HG03280 (cell line): ENCODE results near the gene C6orf163.
A peak's percentile ranks its signal among the peaks of the same experiment; 100 is the strongest.

ENCODE experiments used
- ATAC-seq: cut with Tn5 transposase; IDR thresholded peaks from one replicate; pipeline ENCODE4 v1.9.1; 2021; ENCODE audit warnings: mild to moderate bottlenecking, moderate library complexity; ENCODE audit not compliant: unreplicated experiment

The C6orf163 gene

DNA sequence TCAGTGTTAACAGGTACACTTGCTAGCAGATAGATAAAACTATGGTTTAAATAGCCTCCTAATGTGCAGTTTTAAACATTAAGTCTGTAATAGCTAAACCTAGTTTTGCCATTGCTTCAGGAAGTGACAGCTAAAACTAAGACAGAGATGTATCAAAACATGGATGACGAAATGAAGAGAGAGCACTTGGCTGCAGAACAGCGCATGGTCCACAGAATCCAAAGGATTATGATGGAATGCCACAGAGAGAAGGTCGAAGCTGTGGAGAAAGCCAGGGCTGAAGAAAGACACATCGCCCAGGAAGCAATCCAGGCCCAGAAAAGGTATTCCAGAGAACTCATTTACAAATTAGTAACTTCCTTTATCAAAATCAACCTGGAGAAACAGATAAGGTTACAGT, 11.6 kb downstream of the C6orf163 start:
- ATAC-seq = no peak

DNA sequence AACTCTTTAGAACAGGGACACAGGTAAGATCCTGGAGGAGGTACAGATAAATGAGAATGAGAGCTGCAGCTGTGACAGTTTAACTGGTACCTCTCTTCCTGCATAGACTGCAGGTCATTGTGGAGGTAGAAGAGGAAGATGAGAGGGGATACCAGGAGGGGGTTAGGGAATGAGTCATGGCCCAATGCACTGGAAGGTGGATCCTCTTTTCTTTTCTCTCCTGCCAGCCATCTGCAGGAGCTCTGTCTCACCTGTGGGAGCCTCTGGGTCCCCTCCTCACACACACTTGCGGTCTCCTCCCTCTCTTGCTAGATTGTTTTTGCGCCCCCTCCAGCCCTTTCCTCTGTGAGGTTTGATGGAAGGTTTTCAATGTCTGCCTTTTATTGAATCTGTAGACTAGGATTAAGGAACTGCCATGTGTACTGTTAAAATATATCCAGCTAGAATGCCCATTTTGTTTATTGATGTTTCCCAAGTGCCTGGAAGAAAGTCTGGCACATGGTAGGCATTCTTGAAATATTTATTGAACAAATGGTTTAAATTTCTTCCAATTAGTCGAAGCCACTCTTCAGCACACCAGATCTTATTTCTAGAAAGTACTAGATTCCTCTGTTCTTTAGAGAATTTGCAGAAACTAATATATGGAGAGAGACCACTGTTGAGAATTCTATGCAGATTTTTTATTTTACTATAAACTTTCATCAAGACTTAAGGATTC, 13.0 kb downstream of the C6orf163 start:
- no peak for ATAC-seq

DNA sequence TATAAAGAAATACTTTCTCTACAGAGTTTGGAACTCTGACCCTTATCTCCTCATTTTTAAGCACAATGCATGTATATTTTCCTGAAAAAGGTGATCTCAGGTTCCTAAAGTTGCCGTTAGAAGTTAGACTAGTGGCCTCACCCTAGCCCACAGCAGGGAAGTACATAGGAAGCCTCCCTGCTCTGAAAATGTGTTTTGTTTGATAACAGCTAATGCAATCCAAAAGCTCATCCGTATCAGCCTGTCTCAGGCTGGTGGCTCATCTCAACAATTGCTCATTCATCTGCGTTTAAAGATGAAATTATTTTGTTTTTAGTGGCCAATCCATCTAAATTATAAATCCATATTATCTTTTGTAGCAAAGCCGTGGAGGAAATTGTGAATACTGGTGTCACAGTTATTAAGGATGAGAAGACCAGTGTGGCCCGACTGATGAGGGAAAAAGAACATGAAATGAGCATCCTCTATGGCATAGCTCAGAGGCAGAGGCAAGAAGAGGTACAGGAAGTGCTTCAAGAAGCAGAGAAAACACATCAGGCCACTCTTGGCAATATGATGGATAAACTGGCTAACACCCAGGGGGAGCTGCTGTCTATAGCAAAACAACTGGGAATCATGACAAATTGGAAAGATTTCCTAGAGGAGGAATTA, 20.1 kb downstream of the C6orf163 start:
- ATAC-seq = no peak

DNA sequence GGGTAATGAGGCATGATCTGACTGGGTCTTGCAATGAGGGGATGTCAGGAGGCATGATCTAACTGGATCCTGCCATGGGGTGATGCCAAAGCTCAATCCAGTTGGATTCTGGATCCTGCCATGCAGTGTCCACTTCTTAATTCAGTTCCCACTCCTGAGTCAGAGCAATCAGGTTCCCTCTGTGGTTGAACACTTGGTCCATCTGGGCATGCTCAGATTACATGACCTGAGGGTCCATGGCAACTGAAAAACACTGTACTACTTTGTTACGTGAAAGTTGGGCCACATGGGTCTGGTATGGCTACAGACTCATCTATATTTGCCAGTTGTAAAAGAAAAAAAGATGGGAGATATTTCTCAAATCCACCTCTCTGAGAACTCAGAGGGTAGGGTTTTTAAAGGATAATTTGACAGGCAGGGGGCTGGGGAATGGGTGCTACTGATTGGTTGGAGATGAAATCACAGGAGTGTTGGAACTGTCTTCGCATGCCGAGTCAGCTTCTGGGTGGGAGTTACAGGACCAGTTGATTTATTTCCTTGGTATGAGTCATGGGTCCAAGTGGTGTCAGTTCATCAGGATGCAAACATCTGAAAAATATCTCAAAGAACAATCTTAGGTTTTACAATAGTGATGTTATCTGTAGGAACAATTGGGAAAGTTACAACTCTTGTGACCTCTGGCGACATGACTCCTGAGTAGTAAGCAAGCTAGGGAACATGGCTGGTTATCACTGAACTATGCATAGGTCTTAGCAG, 21.6 kb downstream of the C6orf163 start:
- no peak for ATAC-seq

DNA sequence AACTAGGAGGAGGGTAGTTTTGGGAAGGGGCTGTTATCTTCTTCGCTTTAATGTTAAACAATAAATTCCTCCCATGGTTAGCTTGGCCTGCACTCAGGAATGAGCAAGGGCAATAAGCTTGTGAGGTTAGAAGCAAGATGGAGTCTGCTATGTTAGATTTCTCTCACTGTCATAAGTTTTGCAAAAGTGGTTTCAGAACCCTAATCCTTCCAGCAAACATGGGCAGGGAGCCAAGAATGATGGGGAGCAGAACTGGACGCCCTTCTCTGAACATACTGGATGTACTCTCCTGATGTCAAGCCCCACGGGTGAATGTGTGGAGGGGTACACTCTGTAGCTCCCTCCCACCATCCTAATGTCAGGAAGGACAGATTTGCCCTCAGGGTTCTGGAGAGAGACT, 22.3 kb downstream of the C6orf163 start:
- no peak for ATAC-seq

DNA sequence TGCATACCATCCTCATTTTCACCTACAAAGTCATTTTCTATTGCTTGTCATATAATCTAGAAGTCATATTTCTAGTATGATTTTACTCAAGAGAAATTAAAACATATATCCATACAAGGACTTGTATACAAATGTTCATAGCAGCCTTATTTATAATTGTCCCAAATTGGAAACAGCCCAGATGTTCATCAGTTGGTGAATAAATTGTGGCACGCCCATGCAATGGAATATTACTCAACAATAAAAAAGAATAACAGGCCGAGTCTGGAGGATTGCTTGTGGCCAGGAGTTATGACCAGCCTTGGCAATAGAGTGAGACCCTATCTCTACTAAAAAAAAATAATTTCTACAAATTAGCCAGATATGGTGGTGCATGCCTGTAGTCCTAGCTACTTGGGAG, 28.8 kb downstream of the C6orf163 start:
- no peak for ATAC-seq

DNA sequence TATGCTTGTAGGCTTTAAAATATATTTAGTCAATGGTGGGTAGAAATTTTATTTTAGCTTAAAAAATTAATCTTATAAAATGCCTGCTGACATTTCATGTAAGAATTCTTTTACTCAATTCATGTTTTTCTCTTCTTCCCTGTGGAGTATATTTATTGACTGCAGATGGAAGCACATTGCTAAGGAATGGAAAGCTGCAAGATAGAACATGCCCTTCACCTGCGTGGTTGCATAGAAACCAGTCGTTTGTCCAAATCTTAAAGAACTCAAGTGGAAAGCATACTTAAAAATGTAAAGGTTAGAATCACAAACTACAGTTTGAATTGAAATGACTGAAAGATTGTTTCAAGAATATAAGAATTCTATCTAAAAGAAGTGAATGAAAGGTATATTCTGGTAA, 30.7 kb downstream of the C6orf163 start:
- no peak for ATAC-seq

DNA sequence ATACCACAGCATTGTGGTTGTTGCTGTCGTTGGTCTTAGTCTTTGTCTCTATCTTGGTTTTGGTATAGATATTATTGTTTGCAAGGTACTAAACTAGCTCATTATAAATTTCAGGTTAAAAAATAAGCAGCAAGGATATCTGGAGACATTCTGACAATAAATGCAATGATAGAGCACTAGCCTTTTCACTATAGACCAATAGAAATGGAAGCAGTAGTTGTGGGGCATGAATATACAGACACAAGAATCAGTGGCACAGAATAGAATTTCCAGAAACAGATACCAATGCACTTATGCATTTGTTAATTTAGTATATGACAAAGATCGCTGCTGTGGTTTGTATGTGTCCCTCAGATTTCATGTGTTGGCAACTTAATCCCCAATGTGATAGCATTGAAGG, 32.0 kb downstream of the C6orf163 start:
- no peak for ATAC-seq

DNA sequence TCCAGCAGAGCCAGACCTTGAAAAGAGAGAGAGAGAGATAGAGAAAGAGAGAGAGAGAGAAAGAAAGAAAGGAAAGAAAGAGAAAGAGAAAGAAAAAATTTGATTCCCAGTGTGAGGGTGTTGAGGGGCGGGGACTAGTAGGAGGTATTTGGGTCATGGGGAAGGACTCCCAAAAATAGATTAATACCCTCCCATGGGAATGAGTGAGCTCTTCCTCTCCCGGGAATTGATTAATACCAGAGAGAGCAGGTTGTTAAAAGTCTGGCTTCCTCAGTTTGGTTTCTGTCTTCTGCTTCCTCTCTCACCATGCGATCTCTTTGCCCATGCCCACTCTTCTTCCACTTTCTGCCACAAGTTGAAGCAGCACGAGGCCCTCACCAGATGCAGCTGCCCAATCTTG, 34.3 kb downstream of the C6orf163 start:
- peak; percentile 50 for ATAC-seq

DNA sequence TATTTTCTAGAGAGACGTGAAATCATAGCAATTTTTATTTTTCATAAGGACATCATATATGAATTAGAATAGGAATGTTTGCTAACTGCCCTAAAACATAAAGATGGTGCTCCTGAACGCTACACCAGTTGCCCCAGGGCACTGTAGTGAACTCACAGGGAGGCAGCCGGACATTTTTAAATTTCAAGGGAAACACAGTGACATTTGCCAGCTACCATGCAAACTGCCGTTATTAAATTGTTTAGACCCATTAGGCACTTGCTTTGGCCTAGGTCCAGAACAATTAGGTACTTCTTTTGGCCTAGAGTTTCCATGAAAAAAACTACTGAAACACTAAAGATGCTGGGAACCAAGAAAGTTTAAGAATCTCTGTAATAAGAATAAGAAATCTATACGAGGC, 38.2 kb downstream of the C6orf163 start:
- ATAC-seq = no peak

DNA sequence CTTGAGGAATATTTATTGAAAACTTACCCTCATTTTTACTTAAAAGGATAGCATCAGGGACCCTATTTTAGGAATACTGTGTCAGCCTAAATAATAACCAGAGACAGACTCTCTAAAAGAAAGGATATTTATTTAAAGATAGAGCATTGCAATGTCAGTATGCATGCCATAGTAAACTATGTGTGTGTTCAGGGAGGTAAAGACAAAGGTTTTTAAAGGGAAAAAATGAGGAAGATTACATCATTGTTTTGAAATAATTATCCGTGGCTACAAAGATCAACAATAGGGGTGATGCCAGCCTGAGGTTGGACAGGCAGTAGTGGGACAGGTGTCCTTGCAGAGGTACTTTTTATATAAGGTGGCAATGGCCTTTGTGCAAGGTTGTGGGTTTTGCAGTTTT, 39.4 kb downstream of the C6orf163 start:
- ATAC-seq = no peak

DNA sequence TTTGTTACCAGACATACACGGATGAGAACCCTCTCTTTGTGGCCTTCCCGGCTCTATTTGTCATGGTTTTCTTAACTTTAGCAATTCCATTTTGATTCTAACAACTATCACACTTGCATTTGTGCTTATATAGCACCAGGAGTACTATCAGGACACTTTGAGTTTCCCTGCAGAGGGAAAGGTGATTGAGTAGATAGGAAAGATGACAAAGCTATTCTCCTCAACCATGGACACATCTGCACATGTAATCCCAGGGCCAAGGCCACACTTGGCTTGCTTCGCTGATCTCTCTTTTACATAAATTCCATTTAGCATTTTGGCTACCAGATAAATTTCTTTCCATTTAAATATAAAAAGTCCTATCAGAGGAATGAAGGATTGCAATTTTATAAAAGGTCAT, 39.8 kb downstream of the C6orf163 start:
- ATAC-seq = no peak

DNA sequence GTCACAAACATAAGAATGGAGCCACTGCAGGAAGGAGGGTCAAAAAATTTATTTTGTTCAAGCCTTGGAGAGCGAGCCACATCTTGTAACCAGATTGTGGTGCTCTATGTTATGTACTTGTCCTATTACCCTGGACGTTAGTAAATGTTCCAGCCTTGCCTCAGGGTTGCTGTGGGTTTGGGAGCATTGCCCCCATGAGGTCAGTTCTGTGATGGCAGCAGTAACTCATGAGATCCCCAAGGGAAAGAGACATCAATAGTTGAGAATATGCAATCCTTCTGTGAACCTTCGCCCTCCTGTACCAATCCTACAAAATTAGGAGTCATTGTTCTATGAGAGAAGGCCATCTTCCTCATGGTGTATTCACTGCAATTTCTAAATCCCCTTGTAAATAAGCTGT, 46.7 kb downstream of the C6orf163 start:
- ATAC-seq = no peak

DNA sequence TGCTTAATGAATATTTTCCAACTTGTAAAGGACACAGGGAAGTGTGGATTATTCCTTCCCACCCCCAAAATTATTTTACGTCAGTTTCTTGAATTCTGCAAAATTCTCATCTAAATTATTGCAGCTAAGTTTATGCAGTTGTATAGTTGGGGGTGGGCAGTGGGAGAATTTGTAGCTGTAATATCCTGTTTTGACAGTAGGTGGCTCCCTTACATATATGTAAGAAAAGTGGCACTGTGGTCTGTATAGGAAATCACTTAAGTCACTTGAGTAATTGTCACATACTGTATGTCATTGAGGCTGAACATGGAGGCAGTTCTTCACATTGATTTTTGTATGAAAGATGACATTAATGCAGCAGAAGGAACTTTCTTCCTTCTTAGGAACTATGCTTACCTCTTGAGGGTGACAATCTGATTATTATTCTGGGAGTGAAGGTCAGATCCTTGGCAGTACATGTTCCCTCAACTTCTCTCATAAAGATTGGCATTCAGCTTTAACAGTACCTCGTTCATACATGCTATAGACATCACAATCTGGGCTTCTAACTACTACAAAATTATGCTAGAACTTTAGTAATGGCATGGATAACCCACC, 48.5 kb downstream of the C6orf163 start:
- ATAC-seq = peak; percentile 62

DNA sequence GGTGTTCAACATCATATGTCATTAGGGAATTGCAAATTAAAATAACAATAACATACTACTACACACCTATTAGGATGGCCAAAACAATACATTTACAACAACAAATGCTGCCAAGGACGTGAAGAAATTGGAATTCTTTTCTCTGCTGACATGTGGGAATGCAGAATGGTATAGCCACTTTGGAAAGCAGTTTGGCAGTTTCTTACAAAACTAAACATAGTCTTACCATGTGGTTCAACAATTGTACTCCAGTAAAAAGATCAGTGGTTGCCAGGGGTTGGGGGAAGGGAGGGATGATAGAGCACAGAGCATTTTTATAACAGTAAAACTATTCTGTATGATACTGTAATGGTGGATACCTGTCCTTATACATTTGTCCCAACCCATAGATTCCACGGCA, 50.8 kb downstream of the C6orf163 start:
- ATAC-seq = no peak

DNA sequence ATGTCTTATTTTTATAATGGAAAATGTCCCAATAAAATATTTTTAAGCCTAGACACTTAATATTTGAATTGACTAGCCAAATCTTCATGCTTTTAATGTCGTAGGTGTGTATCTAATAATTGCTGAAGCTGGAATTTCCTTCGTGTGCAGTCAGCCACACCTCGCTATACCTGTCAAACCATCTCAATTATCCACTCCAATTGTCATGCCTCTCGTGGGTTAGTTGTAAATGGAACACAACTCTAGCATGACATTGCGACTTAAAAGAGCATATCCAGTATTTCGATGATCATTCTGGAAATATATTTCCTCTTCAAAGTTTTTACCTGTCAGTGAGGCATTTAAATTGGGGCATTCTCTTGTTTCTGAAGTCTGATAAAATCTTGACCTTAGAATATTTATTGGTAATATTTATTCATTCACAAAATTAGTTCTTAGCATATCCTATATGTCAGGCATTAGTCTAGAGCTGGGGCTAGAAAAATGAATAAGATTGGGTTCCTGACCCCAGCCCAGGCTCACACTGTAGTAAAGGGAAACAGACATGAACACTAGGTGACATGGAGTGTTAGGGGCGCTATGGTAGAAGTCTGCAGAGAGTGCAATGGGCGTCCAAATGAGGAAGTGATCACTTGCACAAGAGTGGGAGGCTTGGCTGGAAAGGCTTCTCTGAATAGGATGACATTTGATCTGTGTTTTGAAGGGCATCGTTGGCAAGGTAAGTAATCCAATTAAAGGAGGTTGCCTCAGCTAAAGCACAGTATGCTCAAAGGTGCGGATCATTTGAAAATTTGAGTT, 52.2 kb downstream of the C6orf163 start:
- peak; percentile 93 for ATAC-seq

DNA sequence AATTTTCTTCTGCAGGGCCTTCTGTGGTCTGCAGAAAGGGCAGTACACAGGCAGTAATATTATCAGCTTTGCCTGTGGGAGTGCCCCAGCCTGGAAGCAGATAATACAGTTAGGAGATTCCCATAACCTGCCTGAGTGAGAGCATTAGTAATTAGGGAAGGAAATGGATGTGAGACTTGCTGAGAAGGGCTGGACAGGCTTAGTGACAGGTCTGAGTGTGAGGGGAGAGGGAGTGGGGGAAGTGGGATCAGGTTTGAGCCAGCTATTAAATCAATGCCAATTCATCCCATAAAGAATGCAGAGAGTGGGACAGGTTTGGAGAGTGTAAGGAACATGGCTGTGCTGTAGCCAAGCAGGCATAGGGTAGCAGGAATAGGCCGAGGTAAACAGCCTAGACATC, 53.0 kb downstream of the C6orf163 start:
- no peak for ATAC-seq

DNA sequence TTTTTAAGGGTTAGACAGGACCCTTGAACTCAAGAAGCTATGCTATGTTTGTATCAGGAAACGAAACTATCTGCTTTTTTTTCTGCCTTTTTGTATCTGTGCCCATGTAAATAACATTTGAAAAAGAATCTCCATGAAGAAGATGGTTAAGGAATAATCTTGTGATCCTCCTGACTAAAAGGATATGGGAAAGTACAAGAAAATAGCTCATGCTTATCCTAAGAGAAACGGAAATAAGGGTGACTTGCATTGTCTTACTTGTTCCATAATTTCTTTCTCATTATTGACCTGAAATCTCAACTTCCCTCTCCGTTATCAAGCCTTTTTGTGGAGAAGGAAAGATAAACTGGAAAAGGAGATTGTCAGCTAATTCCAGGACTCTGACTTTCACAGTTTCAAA, 57.2 kb downstream of the C6orf163 start:
- no peak for ATAC-seq

DNA sequence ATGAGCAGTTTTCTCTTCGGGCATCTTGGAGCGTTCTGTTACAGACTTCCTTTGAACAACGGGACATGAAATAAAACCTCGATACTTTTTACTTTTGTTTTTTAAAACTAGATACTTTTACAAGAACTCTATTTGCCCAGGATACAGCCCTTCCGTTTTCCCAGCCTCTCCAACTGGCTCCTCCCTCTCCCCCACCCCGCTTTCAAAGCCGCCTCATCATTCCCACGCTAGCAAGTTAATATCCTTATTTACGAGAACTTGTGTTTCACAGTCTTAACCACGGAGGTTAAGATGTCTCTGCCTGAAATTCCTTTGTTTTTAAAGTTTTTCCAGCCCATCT, 62.9 kb downstream of the C6orf163 start:
- peak; percentile 7 for ATAC-seq

DNA sequence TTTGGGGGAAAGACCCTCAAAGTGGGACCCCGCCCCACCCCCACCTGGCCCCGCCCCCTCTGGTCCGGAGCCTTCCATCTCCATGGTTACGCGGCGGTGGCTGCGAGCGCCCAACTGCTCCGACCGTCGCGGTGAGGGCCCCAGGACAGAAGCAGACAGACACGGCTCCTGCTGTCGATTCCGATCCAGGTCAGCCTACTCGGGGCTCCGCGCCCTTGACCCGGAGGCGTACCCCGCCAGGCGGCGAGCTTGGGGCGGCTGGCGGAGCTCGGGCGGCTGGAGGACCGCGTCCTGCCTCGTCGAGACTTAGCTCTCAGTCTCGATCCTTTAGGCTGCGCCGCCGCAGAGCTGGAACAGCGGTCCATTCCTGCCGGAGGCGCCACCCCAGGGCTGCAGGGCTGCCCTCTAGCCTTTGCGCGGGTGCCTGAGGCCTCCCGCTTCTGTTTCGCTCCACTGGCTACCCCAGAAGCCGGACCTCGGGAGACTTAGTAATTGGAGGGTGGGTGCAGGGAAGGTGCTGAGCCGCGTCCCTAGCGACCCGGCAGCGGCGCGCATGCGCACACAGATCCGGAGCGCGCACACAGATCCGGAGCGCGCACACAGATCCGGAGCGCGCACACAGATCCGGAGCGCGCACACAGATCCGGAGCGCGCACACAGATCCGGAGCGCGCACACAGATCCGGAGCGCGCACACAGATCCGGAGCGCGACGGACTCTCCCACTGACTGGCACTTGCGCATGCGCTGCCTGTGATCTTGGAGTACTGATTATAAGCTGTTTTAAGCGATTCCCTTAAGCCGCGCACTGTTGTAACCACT, 63.5 kb downstream of the C6orf163 start, which contains the start of gene CFAP206:
Gene CFAP206, plus strand, starts transcription at position 72 of the 820 bp plus-strand sequence. CDS start 1,868 bp downstream, outside the sequence.
- ATAC-seq = peak; percentile 85
